Gastroesophageal sphincter (tissue), 3 donors: ENCODE measurements around the gene CACNA2D3.

ENCODE experiments used
- CTCF ChIP-seq, 4 experiments: fragments of 200-600 bp in 2 of 4; fragments of 450-650 bp in 2 of 4; sonication (generic) in 1 of 4; IDR thresholded peaks; one replicate each; pipeline ENCODE4 v1.5.1; 2017 to 2019; ENCODE audit warnings: antibody characterized with exemption in 4 of 4, mild to moderate bottlenecking in 2 of 4, moderate library complexity in 2 of 4
- POLR2A ChIP-seq, 2 donors: fragments of 450-650 bp; IDR thresholded peaks; one replicate each; pipeline ENCODE4 v1.6.1; 2017; ENCODE audit warnings: antibody characterized with exemption in 2 of 2, mild to moderate bottlenecking in 2 of 2, moderate library complexity in 1 of 2

GRCh38 chr3:54213907-54214306 lies 91.6 kb downstream of the CACNA2D3 start:
- no peak for TF ChIP-seq CTCF (IDR thresholded peaks at IDR 0.05)
- no peak for TF ChIP-seq POLR2A (IDR thresholded peaks at IDR 0.05)
